A549 (cell line): ENCODE measurements around the gene RPTOR.

Experiments used
- BHLHE40 ChIP-seq: IDR thresholded peaks from 2 replicates; pipeline ENCODE4 v1.6.1; 2012; ENCODE audit warnings: low read depth, low read length, inconsistent platforms
- CHD2 ChIP-seq: fragments of 150-350 bp; IDR thresholded peaks from 2 replicates; pipeline ENCODE4 v1.6.1; 2014; ENCODE audit warnings: low read length; ENCODE audit not compliant: partially characterized antibody
- HDAC2 ChIP-seq: fragments of 200-600 bp; sonication (generic); IDR thresholded peaks from 2 replicates; pipeline ENCODE4 v1.6.1; 2016
- JUN ChIP-seq, 2 experiments: fragments of >200 bp; sonication (Bioruptor Twin); formaldehyde crosslinking; IDR thresholded peaks; 2 replicates in 1 of 2; 3 replicates in 1 of 2; pipeline ENCODE4 v1.6.1; 2016 to 2017
- NFE2L2 ChIP-seq: fragments of 150-350 bp; conservative IDR thresholded peaks from 2 replicates; pipeline ENCODE4 v1.6.1; 2014; ENCODE audit warnings: low read length
- PHF8 ChIP-seq: fragments of 200-600 bp; sonication (generic); IDR thresholded peaks from 2 replicates; pipeline ENCODE4 v1.6.1; 2016; ENCODE audit warnings: low read depth, mild to moderate bottlenecking, antibody characterized with exemption, moderate library complexity, borderline replicate concordance
- POLR2A ChIP-seq: IDR thresholded peaks from 2 replicates; pipeline ENCODE4 v1.6.1; 2012; ENCODE audit warnings: mild to moderate bottlenecking, low read length
- RAD21 ChIP-seq, 2 experiments: fragments of >200 bp in 1 of 2; sonication (Bioruptor Twin) in 1 of 2; formaldehyde crosslinking in 1 of 2; IDR thresholded peaks in 1 of 2; conservative IDR thresholded peaks in 1 of 2; 2 replicates in 1 of 2; 3 replicates in 1 of 2; pipeline ENCODE4 v1.6.1; 2012 to 2018; ENCODE audit warnings: inconsistent platforms in 1 of 2
- TFCP2L1 ChIP-seq: fragments of 250-450 bp; sonication (Bioruptor Pico); IDR thresholded peaks from 2 replicates; pipeline ENCODE4 v1.5.0; 2021; ENCODE audit warnings: mild to moderate bottlenecking
- TP53 ChIP-seq: fragments of 250-450 bp; sonication (Bioruptor Pico); IDR thresholded peaks from 2 replicates; pipeline ENCODE4 v1.5.0; 2021; ENCODE audit warnings: mild to moderate bottlenecking, moderate library complexity
- TF ChIP-seq, protein P1 (sequence below): fragments of >200 bp; sonication (Bioruptor Twin); formaldehyde crosslinking; IDR thresholded peaks from 3 replicates; pipeline ENCODE4 v1.5.1; 2016
- TF ChIP-seq, protein P2 (sequence below): IDR thresholded peaks from 2 replicates; pipeline ENCODE4 v1.6.1; 2012
- TF ChIP-seq, protein P3 (sequence below): IDR thresholded peaks from 2 replicates; pipeline ENCODE4 v1.6.1; 2012

DNA sequence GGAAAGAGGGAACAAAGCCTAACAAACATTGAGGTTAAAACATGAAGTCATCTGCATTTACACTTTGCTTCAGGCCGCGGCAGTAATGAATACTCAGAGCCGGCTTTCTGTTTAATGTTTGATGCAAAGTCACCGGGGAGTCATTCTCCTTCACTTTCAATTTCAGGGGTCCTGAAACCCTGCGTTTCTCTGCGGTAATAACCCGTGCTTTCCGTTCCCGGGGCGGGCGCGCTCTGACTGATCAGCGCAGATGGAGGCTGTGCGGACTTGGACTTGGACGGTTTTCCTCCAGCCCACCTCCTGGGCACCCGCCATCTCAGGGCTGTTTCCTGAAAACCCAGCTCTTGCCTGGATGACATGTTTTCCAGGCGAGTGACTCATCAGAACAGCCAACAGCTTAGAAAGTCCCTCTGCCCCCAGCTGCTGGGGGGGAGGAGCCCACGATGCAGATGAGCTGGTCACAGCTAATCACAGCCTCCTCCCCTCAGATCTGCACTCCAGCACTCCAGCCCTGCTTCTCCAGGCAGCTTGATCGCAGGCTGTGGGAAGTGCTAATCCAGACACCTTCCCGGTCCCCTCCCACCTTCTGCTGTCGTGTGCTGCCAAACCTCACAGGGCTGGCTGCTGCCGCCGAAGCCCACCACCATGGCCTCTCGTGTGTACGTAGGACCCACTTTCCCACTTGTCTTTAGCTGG is 288.4 kb downstream of the RPTOR start:
- TF ChIP-seq JUN (IDR thresholded peaks at IDR 0.05), result peak in 1 of 2 experiments; percentile 42; a peak in 1 of 5 replicates
- TF ChIP-seq RAD21 (conservative IDR thresholded peaks at IDR 0.05 in 1 of 2, IDR thresholded peaks at IDR 0.05 in 1 of 2), result peak; percentile 15 to 38; a peak in 4 of 5 replicates
- no peak for TF ChIP-seq TFCP2L1 (CRISPR knock-in tag)
- no peak for TF ChIP-seq BHLHE40
- TF ChIP-seq CHD2, result no peak
- TF ChIP-seq, protein P1, sequence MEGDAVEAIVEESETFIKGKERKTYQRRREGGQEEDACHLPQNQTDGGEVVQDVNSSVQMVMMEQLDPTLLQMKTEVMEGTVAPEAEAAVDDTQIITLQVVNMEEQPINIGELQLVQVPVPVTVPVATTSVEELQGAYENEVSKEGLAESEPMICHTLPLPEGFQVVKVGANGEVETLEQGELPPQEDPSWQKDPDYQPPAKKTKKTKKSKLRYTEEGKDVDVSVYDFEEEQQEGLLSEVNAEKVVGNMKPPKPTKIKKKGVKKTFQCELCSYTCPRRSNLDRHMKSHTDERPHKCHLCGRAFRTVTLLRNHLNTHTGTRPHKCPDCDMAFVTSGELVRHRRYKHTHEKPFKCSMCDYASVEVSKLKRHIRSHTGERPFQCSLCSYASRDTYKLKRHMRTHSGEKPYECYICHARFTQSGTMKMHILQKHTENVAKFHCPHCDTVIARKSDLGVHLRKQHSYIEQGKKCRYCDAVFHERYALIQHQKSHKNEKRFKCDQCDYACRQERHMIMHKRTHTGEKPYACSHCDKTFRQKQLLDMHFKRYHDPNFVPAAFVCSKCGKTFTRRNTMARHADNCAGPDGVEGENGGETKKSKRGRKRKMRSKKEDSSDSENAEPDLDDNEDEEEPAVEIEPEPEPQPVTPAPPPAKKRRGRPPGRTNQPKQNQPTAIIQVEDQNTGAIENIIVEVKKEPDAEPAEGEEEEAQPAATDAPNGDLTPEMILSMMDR, result no peak
- TF ChIP-seq, protein P2, sequence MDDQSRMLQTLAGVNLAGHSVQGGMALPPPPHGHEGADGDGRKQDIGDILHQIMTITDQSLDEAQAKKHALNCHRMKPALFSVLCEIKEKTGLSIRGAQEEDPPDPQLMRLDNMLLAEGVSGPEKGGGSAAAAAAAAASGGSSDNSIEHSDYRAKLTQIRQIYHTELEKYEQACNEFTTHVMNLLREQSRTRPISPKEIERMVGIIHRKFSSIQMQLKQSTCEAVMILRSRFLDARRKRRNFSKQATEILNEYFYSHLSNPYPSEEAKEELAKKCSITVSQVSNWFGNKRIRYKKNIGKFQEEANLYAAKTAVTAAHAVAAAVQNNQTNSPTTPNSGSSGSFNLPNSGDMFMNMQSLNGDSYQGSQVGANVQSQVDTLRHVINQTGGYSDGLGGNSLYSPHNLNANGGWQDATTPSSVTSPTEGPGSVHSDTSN, result peak; percentile 62; the same call in 1 of the 2 replicates
- no peak; the same call in 1 of the 2 replicates for TF ChIP-seq NFE2L2
- TF ChIP-seq POLR2A, result no peak; the same call in 1 of the 2 replicates
- no peak for TF ChIP-seq PHF8
- TF ChIP-seq HDAC2, result no peak
- TF ChIP-seq, protein P3, sequence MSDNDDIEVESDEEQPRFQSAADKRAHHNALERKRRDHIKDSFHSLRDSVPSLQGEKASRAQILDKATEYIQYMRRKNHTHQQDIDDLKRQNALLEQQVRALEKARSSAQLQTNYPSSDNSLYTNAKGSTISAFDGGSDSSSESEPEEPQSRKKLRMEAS, result peak; percentile 74
- TF ChIP-seq TP53 (CRISPR knock-in tag), result no peak
